GM18499 (cell line): Measurements from ENCODE around the gene EPX.

Experiments used
- ATAC-seq: cut with Tn5 transposase; IDR thresholded peaks from one replicate; pipeline ENCODE4 v1.9.1; 2021; ENCODE audit warnings: moderate number of reproducible peaks; ENCODE audit not compliant: insufficient read depth, unreplicated experiment

Gene EPX

DNA sequence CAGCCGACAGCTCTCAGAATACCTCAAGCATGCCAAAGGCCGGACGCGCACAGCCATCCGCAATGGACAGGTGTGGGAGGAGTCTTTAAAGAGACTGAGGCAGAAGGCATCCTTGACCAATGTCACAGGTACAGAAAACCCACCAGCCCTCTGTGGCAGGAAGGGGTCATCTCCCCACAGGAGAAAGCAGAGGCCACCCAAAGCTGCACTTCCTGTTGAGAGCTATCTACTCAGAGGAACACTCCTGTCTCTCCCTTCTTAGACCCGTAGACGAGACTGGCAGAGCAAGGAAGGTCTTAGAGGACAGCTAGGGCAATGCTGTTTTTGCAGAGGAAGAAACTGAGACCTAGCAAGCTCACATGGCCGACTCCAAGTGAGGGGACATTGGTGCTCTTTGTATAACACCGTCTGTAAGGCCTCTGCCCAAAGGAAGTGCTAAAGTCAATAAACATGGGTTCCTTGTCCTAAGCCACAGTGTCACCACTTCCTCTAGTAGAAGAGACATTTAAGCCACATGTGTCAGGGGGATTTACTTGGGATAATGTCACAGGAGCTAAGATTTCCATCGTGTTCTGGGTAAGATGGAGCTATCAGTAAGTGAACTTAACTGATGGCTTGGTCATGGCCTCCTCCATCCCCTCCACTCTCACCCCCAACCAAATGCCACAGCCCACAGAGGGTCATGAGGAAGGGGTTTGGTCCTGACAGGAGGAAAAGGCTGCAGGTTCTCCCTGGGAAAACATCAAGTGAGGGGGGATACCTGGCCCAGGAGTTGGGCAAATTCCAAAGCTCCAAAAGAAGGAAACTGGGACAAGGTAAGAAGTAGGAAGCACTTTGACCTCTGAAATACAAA is 55.2 kb downstream of the EPX start:
- ATAC-seq, result no peak

DNA sequence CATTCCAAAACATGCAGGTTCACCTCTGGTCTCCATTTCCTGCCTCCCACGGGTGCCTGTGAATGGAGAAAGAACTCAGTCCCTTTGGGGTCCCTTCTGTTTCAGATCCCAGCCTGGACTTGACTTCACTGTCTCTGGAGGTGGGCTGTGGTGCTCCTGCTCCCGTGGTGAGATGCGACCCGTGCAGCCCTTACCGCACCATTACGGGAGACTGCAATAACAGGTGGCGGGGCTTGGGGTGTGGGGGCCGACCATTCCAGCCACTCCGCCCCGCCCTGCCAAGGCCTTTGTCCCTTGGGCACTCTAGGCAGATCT is 56.4 kb downstream of the EPX start:
- ATAC-seq, result no peak

DNA sequence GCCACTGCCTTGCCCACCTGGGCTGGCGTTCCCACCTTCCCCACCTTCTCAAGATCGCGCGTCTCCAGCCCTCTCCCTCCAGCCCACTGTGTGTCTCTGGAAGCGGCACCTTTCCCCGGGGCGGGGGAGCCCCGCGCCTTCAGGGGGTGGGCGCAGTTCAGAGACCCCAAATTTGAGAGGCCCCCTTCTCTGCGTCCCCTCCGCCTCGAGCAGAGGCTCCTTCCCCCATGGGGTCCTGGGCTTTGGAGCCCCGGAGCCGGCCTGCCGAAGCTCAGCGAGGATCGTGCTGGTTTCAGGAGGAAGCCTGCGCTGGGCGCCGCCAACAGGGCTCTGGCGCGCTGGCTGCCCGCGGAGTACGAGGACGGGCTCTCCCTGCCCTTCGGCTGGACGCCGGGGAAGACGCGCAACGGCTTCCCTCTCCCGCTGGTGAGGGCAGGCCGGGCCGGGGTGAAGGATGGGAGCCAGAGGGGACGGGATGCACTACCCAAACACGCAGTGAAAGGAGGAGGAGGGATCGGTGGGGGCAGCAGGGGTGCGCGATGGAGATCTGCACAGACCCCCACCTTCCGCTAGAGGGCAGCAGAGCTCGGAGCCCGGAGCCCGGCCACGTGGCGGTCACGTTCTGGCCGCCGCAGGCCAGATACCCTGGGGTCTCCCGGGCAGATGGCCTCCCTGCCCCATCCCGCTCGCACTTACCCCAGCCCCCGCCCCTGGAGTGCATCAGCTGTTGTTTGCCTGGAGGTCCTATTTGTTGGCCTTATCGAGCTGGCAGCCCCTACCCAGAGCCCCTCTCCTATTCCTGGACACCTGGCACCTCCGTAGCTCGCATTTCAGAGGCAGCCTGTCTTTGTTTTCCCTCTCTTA is 57.0 kb downstream of the EPX start:
- ATAC-seq, result no peak

DNA sequence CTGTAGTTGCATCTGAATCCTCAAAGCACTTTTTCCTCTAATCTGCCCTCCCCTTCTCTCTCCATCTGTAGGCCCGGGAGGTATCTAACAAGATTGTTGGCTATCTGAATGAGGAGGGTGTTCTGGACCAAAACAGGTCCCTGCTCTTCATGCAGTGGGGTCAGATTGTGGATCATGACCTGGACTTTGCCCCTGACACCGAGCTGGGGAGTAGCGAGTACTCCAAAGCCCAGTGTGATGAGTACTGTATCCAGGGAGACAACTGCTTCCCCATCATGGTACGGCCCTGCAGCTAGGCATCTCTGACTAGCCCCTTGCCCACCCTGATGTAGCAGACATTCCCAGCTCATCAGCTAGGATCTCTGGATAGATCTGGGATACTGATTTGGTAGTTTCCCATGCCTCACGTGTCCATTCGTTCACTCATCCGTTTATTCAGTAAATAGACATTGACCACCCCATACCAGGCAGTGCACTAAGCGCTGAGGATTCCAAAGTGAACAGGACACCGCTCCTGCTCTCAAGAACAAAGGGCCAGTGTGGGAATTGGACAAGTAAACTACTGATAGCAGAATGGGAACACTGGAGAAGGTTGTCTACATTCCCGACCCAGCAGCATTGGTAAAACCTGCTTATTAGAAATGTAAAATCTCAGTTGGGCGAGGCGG is 58.0 kb downstream of the EPX start:
- ATAC-seq, result no peak

DNA sequence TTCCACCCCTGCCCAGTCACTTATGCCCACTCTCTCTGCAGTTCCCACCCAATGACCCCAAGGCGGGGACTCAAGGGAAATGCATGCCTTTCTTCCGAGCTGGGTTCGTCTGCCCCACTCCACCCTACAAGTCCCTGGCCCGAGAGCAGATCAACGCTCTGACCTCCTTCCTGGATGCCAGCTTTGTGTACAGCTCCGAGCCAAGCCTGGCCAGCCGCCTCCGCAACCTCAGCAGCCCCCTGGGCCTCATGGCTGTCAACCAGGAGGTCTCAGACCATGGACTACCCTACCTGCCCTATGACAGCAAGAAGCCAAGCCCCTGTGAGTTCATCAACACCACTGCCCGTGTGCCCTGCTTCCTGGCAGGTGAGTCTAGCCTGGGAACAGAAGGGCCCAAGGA is 59.6 kb downstream of the EPX start:
- no peak for ATAC-seq

DNA sequence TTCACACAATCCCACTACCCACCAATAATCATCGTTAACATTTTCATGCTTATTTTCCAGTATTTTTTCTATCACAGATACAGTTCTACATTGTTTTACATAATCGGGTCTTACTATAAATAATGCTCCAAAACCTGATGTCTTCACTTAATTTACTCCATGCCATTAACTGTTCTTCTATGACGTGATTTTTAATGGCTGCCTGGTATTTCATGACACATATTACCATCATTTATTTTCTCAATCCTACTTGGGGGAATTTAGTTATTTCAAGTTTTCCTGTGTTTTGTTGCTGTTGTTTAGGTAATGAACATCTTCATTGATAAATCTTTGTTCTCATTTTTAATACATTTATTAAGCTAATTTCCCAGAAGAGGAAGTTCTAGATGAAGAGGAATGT is 60.6 kb downstream of the EPX start:
- ATAC-seq, result no peak
